ENCODE results near the gene RIPK4.

- TF ChIP-seq EZH2 (IDR thresholded peaks at IDR 0.05; ENCODE audit: insufficient read depth, poor library complexity, severe bottlenecking), result no peak
- no peak for TF ChIP-seq EZH2phosphoT487 (IDR thresholded peaks at IDR 0.05; ENCODE audit: insufficient read depth, low read depth)
These were observed 38.2 kb upstream of the RIPK4 start for GRCh38 chr21:41805038-41805437.
